H1 (cell line): ENCODE measurements around the gene DLG1. TPM values are rescaled to one million over a fixed set of nuclear protein-coding genes. Genes with fewer than 3 reads are reported as not detected.
A peak's percentile ranks its signal among the peaks of the same experiment; 100 is the strongest.

Experiments used
- CTCF ChIA-PET: fragments of 300-600 bp; sonication (Branson Sonifier 250); formaldehyde crosslinking; loops from one replicate; lab custom pipeline; 2021; ENCODE audit not compliant: partially characterized antibody; lab: Charles Lee
- POLR2A ChIA-PET: fragments of 300-600 bp; sonication (Branson Sonifier 250); formaldehyde crosslinking; loops from one replicate; lab custom pipeline; 2021; ENCODE audit warnings: inconsistent platforms; ENCODE audit not compliant: partially characterized antibody; lab: Charles Lee
- DNase-seq, 2 experiments: peaks; one replicate each; pipeline versions ENCODE4 v3.0.0 to v3.0.0-alpha.2; 2010 to 2022; ENCODE audit warnings: low spot score in 2 of 2, low read depth in 1 of 2, mixed read lengths in 1 of 2
- FAIRE-seq: peaks from 2 replicates; lab custom pipeline; 2011; peaks lifted over from hg19 to GRCh38; lab: Jason Lieb, UNC
- H2AFZ ChIP-seq: 2 replicates; pipeline ENCODE4 v1.8.1; 2012; ENCODE audit warnings: low read length, inconsistent platforms
- H2AK5ac ChIP-seq: 2 replicates; pipeline ENCODE4 v1.6.1; 2013; ENCODE audit warnings: low read depth, low read length
- H2BK120ac ChIP-seq: replicated peaks from 2 replicates; pipeline ENCODE3; 2013; ENCODE audit warnings: low read depth, low read length, inconsistent platforms
- H2BK12ac ChIP-seq: 2 replicates; pipeline ENCODE4 v1.6.1; 2013; ENCODE audit warnings: low read depth, low read length
- H2BK15ac ChIP-seq: 2 replicates; pipeline ENCODE4 v1.6.1; 2013; ENCODE audit warnings: low read length
- H2BK20ac ChIP-seq: 2 replicates; pipeline ENCODE4 v1.6.1; 2013; ENCODE audit warnings: low read length
- H2BK5ac ChIP-seq: 2 replicates; pipeline ENCODE4 v1.6.1; 2013; ENCODE audit warnings: low read depth, low read length
- H3K14ac ChIP-seq: 2 replicates; pipeline ENCODE4 v1.6.1; 2013; ENCODE audit warnings: inconsistent platforms; ENCODE audit not compliant: insufficient read length
- H3K18ac ChIP-seq: 2 replicates; pipeline ENCODE4 v1.6.1; 2013; ENCODE audit warnings: low read length; ENCODE audit errors: extremely low read depth
- H3K23ac ChIP-seq: 2 replicates; pipeline ENCODE4 v1.6.1; 2013; ENCODE audit warnings: inconsistent platforms; ENCODE audit not compliant: insufficient read length
- H3K23me2 ChIP-seq: 2 replicates; pipeline ENCODE4 v1.6.1; 2013; ENCODE audit warnings: low read depth, low read length
- H3K27ac ChIP-seq: 2 replicates; pipeline ENCODE4 v1.6.1; 2011; ENCODE audit warnings: low read depth, low read length, inconsistent platforms
- H3K27me3 ChIP-seq, 4 experiments: replicated peaks in 1 of 4; 1 replicate in 1 of 4; 2 replicates in 3 of 4; pipeline versions ENCODE4 v1.6.1 to v1.8.1; 2011 to 2013; ENCODE audit warnings: low read length in 3 of 4, mild to moderate bottlenecking in 3 of 4, inconsistent platforms in 2 of 4, mixed read lengths in 2 of 4, moderate library complexity in 1 of 4; ENCODE audit not compliant: control insufficient read depth in 3 of 4, insufficient read depth in 3 of 4; ENCODE audit errors: extremely low read depth in 1 of 4
- H3K36me3 ChIP-seq, 4 experiments: 2 replicates each; pipeline versions ENCODE4 v1.6.1 to v1.8.1; 2011 to 2013; ENCODE audit warnings: mild to moderate bottlenecking in 4 of 4, low read length in 3 of 4, moderate library complexity in 2 of 4, control low read depth in 1 of 4, inconsistent platforms in 1 of 4; ENCODE audit not compliant: insufficient read depth in 4 of 4, control insufficient read depth in 2 of 4
- H3K4ac ChIP-seq: replicated peaks from 2 replicates; pipeline ENCODE3; 2013; ENCODE audit warnings: low read length, low read depth, mixed read lengths, inconsistent platforms; ENCODE audit not compliant: insufficient read length
- H3K4me1 ChIP-seq, 4 experiments: replicated peaks in 1 of 4; 1 replicate in 1 of 4; 2 replicates in 3 of 4; pipeline versions ENCODE4 v1.6.1 to v1.8.1; 2011 to 2013; ENCODE audit warnings: low read length in 3 of 4, inconsistent platforms in 2 of 4, mixed read lengths in 1 of 4; ENCODE audit not compliant: insufficient read depth in 4 of 4, control insufficient read depth in 3 of 4
- H3K4me2 ChIP-seq, 2 experiments: 2 replicates each; pipeline versions ENCODE4 v1.6.1 to v1.8.1; 2011 to 2013; ENCODE audit warnings: low read depth in 2 of 2, low read length in 2 of 2, control low read depth in 1 of 2, inconsistent platforms in 1 of 2, mild to moderate bottlenecking in 1 of 2; ENCODE audit not compliant: insufficient read depth in 1 of 2
- H3K4me3 ChIP-seq, 4 experiments: fragments of 200-600, 300-600 bp in 1 of 4; sonication (generic), shearing (Covaris generic), sonication (Bioruptor Twin) in 1 of 4; 2 replicates each; pipeline versions ENCODE4 v1.5.1 to v1.8.1; 2011 to 2016; ENCODE audit warnings: low read length in 4 of 4, low read depth in 3 of 4, control low read depth in 2 of 4, inconsistent platforms in 2 of 4, mild to moderate bottlenecking in 2 of 4, mixed read lengths in 1 of 4, moderate library complexity in 1 of 4; ENCODE audit not compliant: insufficient read depth in 2 of 4; ENCODE audit errors: extremely low read depth in 1 of 4
- H3K56ac ChIP-seq: replicated peaks from 2 replicates; pipeline ENCODE3; 2013; ENCODE audit warnings: low read depth, mild to moderate bottlenecking, mixed read lengths, low read length, inconsistent platforms; ENCODE audit not compliant: insufficient read length
- H3K79me1 ChIP-seq: 2 replicates; pipeline ENCODE4 v1.6.1; 2013; ENCODE audit warnings: low read depth, low read length, control low read depth
- H3K79me2 ChIP-seq, 2 experiments: 2 replicates each; pipeline versions ENCODE4 v1.6.1 to v1.8.1; 2012 to 2013; ENCODE audit warnings: low read length in 2 of 2, mild to moderate bottlenecking in 2 of 2, inconsistent platforms in 1 of 2; ENCODE audit not compliant: insufficient read depth in 2 of 2, control insufficient read depth in 1 of 2
- H3K9ac ChIP-seq, 4 experiments: replicated peaks in 1 of 4; 1 replicate in 1 of 4; 2 replicates in 3 of 4; pipeline versions ENCODE4 v1.6.1 to v1.8.1; 2011 to 2013; ENCODE audit warnings: low read depth in 3 of 4, low read length in 3 of 4, control low read depth in 2 of 4, mild to moderate bottlenecking in 2 of 4, moderate library complexity in 2 of 4, inconsistent platforms in 1 of 4; ENCODE audit errors: extremely low read depth in 1 of 4
- H3K9me3 ChIP-seq, 2 experiments: 2 replicates each; pipeline versions ENCODE4 v1.6.1 to v1.8.1; 2012 to 2013; ENCODE audit warnings: mild to moderate bottlenecking in 2 of 2, moderate library complexity in 2 of 2, control low read depth in 1 of 2, inconsistent platforms in 1 of 2, low read depth in 1 of 2, low read length in 1 of 2, mixed read lengths in 1 of 2; ENCODE audit not compliant: insufficient read depth in 2 of 2
- H4K20me1 ChIP-seq, 2 experiments: replicated peaks in 1 of 2; 2 replicates each; pipeline versions ENCODE3 to v1.8.1; 2011 to 2013; ENCODE audit warnings: inconsistent platforms in 2 of 2, low read length in 2 of 2, mild to moderate bottlenecking in 1 of 2; ENCODE audit not compliant: insufficient read depth in 2 of 2, control insufficient read depth in 1 of 2
- H4K5ac ChIP-seq: 2 replicates; pipeline ENCODE4 v1.6.1; 2013; ENCODE audit warnings: low read length, low read depth, mixed read lengths, inconsistent platforms; ENCODE audit not compliant: insufficient read length
- H4K8ac ChIP-seq: 2 replicates; pipeline ENCODE4 v1.8.0; 2013; ENCODE audit warnings: mild to moderate bottlenecking, moderate library complexity, low read length, inconsistent platforms; ENCODE audit not compliant: insufficient read depth; ENCODE audit errors: extremely low read depth
- H4K91ac ChIP-seq: replicated peaks from 2 replicates; pipeline ENCODE3; 2013; ENCODE audit warnings: low read length, mixed read lengths, inconsistent platforms; ENCODE audit not compliant: insufficient read length
- CEBPB ChIP-seq: IDR thresholded peaks from 2 replicates; pipeline ENCODE4 v1.6.1; 2012; ENCODE audit warnings: low read depth, low read length
- TBP ChIP-seq: IDR thresholded peaks from 2 replicates; pipeline ENCODE4 v1.6.1; 2011; ENCODE audit warnings: low read depth, low read length, improper control_type of control experiment
- WGBS, 2 experiments: shearing (Covaris generic) in 1 of 2; methylation state at CpG; one replicate each; pipeline versions ENCODE4 v1.1.6 to v1.1.7; 2013 to 2015; ENCODE audit warnings: low lambda C conversion rate in 2 of 2, mixed read lengths in 2 of 2, inconsistent platforms in 1 of 2, low coverage in 1 of 2, missing lambda C conversion rate in 1 of 2; ENCODE audit not compliant: insufficient replicate concordance in 2 of 2, insufficient coverage in 1 of 2, insufficient read length in 1 of 2; ENCODE audit errors: extremely low coverage in 1 of 2, missing lambda C conversion rate in 1 of 2; 5-methylcytosine and 5-hydroxymethylcytosine counted together
- polyA plus RNA-seq, 7 experiments: library from polyadenylated mRNA; depleted of rRNA in 3 of 7; stranded (reverse) in 5 of 7; unstranded in 2 of 7; fragments of >200 nt in 5 of 7; fragments of 200-250 nt in 2 of 7; gene quantifications; 1 replicate in 5 of 7; 2 replicates in 1 of 7; 4 replicates in 1 of 7; pipeline versions ENCODE4 v1.2.1 to v1.2.3, GENCODE V29; 2011 to 2013; ENCODE audit warnings: missing spikeins in 2 of 7, mixed read lengths in 2 of 7
- total RNA-seq: library from RNA; stranded (reverse); fragmentation: NEBNext Ultra II Directional; extraction: Animal tissue kit (Norgen Biotek cat#: 25700); gene quantifications from 2 replicates; pipeline ENCODE4 v1.2.1, GENCODE V29; 2021
- TF ChIP-seq, protein P1 (sequence below), 3 experiments: IDR thresholded peaks; 1 replicate in 2 of 3; 2 replicates in 1 of 3; pipeline versions ENCODE4 v1.5.1 to v1.6.1; 2011; ENCODE audit warnings: low read length in 3 of 3, mild to moderate bottlenecking in 3 of 3, inconsistent platforms in 2 of 3, low read depth in 1 of 3, moderate library complexity in 1 of 3; ENCODE audit not compliant: insufficient read depth in 1 of 3; ENCODE audit errors: control extremely low read depth in 1 of 3

Gene DLG1
- total and polyA plus RNA-seq, 2 of the 8 experiments (the other 6 are each of a cell fraction or from before 2014, with no cell fraction given) = 13.4 to 78.8 TPM

DNA sequence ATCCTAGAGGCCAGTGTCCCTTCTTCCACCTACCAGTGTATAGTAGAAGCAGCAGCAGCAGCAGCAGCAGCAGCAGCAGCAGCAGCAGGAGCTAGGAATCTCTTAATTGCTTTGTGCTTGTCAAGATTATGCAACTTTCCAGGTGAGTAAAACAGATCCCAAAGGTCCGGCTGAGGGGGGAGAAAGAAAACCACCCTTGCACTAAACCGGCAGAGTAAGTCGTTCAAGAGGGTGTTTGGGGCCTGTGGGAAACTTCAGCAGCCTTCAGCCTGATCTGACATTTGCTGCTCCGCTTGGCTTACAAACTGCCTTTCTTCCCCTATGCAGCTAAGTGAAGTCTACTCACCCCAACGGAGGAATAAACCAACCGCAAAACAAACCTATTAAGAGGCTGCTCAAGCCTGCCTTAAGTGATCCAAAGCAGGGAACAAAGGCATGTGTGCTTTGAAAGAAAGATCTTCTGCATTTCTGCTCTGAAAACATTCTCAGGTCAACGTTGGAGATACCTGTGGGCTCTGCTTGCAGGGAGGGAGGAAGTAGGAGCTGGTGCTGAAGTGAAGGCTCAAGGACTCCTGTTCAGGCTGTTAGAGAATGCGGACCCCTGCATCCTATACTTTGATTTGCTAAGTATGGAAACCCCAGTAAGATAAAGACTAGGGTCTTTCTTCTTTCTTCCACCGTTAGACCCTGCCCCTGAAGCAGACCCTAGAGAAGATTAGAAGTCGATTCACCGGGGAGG lies 35.7 kb upstream of the DLG1 start:
- WGBS, 2 experiments = 61% methylated on average over 11 of the region's 11 CpGs; no CpG with 5 or more reads in 1 of the 2 experiments
- no peak overlapping the region for H2AK5ac ChIP-seq
- no peaks in the 10 kb centered on the region for H3K79me2 ChIP-seq
- ChIA-PET CTCF (interaction anchor here (0.8 to 1.8 kb wide), 6 partner anchors 9 to 265 kb away, joined by 3 to 5 read pairs (median 3); no protein-coding TSS in a partner anchor), POLR2A (no interaction called here)
- H3K27me3 ChIP-seq = no peaks in the 10 kb centered on the region; a peak in 1 of 7 replicates
- peak overlapping the region; percentile 81 for H2AFZ ChIP-seq
- H3K9ac ChIP-seq = no peak overlapping the region
- no peak for FAIRE-seq
- no peak overlapping the region for H2BK120ac ChIP-seq
- H3K36me3 ChIP-seq = no peaks in the 10 kb centered on the region
- H3K14ac ChIP-seq = no peak overlapping the region
- H3K4me2 ChIP-seq = peak overlapping the region in 1 of 2 experiments; percentile 6; a peak in 1 of 4 replicates
- H3K23ac ChIP-seq = no peak overlapping the region
- TF ChIP-seq CEBPB (peak; percentile 54; the same call in 1 of the 2 replicates), TBP (no peak)
- TF ChIP-seq, protein P1, sequence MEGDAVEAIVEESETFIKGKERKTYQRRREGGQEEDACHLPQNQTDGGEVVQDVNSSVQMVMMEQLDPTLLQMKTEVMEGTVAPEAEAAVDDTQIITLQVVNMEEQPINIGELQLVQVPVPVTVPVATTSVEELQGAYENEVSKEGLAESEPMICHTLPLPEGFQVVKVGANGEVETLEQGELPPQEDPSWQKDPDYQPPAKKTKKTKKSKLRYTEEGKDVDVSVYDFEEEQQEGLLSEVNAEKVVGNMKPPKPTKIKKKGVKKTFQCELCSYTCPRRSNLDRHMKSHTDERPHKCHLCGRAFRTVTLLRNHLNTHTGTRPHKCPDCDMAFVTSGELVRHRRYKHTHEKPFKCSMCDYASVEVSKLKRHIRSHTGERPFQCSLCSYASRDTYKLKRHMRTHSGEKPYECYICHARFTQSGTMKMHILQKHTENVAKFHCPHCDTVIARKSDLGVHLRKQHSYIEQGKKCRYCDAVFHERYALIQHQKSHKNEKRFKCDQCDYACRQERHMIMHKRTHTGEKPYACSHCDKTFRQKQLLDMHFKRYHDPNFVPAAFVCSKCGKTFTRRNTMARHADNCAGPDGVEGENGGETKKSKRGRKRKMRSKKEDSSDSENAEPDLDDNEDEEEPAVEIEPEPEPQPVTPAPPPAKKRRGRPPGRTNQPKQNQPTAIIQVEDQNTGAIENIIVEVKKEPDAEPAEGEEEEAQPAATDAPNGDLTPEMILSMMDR (IDR thresholded peaks at IDR 0.05; ENCODE audit: control extremely low read depth in 1 of 3, insufficient read depth in 1 of 3, low read depth in 1 of 3, low read length in 3 of 3) = no peak
- TF ChIP-seq, all 59 proteins: peak for 1
- Histone ChIP-seq H3K23me2 (no peaks in the 10 kb centered on the region), H3K9me3 (no peaks in the 10 kb centered on the region), H2BK5ac (no peak overlapping the region), H3K4ac (no peak overlapping the region), H3K27ac (no peak overlapping the region), H3K18ac (peak overlapping the region; percentile 62; the same call in 1 of the 2 replicates), H4K20me1 (no peaks in the 10 kb centered on the region), H2BK15ac (no peak overlapping the region), H2BK12ac (no peak overlapping the region), H4K91ac (no peak overlapping the region), H2BK20ac (no peak overlapping the region), H3K79me1 (no peaks in the 10 kb centered on the region), H3K4me3 (no peak overlapping the region), H3K56ac (no peak overlapping the region), H4K8ac (no peak overlapping the region), H4K5ac (no peak overlapping the region), H3K4me1 (peaks cover 3 to 6% (median 4%) of the 10 kb centered on the region in 4 experiments; a peak in 5 of 7 replicates)
- no peak for DNase-seq
